GF-D8 (cell line): ENCODE data around the gene ABCE1.

Experiments used
- DNase-seq: peaks from one replicate; lab custom pipeline; 2025; lab: John Stamatoyannopoulos, UW

ABCE1 gene

DNA sequence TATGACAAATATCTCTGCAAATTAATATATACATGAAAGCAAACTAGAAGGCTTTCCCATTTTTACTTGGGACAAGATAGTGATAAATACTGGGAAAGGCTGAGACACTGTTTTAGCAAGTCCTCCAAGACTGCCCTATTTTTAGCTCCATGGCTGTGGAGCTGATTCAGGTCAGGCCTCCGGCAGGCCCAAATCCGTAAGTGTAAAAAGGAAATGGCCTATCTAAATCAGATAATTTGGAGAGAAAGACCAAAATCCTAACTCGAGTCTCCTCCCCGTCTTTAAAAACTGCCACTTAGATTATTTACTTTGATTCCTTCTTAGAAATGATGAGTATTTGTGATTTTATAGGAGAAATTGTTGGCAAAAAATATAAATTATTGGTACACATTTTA is 79.4 kb downstream of the ABCE1 start:
- DNase-seq = no peak

DNA sequence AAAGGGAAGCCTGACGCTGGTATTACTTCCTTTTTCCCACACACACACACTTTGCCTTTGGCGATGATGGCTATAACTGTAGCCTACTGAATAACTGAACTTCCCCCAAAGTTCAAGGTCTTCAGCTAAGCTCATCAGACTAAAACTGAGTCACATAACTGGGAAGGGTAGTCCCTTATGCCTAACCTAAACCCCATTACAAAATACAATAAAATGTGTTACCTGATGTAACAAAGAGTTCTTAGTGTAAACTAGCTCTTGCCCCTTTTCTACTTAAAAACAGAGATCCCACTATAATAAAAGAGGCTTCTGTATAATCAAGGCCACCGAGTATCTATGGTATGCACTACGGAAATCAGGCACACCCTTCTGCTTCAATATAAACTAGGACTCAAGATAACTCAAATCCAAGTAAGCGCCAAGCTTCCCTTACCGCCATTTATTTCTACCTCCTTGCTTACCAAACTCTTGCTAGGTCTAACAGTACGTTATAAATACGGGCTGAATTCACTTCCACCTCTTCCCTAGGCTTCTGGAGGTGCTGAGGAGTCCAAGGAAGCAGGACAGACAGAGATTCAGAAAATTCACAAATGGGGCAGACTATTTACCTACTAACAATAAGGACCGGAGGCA is 79.9 kb downstream of the ABCE1 start:
- peak; percentile 45 for DNase-seq

DNA sequence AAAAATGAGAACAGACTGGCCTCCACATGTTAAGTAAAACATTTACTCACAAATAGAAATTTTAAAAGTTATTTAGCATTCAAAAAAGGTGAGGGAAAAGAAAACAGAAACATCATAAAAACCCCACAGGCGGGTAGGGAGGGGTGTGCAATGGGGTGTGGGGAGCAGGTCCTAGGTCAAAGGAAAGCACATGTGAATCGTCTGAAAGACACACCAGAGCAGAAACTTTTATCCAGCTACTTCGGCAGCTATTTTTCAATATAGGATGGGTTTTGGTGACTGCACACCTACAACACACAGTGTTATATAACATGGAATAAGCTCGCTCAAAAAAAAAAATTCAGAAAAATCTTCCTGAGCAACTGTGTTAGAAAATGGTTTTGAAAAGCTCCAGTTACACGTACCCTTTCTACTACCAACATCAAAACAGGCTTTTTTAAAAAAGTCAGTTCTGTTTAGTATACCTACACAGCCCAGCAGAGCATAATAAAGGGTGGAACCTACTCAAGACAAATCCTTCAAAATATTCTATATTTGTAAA is 80.7 kb downstream of the ABCE1 start:
- DNase-seq = no peak
